HG03108 (cell line): ENCODE results near the gene MAPT.
"Not testable (repeated sequence)": the region's sequence is repeated elsewhere in the genome, so short reads cannot be mapped to it uniquely, and the experiment has no call there.

Source experiments
- ATAC-seq: cut with Tn5 transposase; IDR thresholded peaks from one replicate; pipeline ENCODE4 v1.9.1; 2021; ENCODE audit warnings: moderate library complexity; ENCODE audit not compliant: unreplicated experiment

The MAPT gene

GRCh38 chr17:45923511-45924268 lies 29.3 kb downstream of the MAPT start:
- no peak for ATAC-seq

DNA sequence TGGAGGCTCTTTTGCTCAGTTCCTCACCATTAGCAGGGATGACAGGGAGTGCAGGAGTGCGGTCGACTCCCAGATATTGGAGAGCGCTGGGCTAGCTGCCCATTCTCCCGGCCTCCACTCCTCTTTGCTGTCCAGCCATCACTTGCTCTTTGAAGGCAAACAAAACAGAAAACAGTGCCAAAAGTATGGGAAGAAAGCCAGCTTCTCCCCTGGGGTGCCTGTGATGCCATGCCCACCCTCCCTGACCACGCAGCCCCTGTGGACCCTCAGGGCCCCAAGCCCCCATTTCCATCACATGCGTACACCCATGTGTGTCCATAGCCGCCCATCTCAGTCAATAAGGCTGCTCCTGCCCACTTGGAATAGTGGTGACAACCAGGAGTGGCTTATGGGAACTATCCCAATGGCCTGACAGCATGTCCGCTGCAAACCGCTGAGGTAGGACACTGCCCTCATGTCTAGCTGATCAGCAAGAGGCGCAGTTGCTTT lies 30.0 kb downstream of the MAPT start:
- ATAC-seq: no peak

GRCh38 chr17:45925311-45925710 lies 31.0 kb downstream of the MAPT start:
- no peak for ATAC-seq

- ATAC-seq: no peak
These were observed 32.9 kb downstream of the MAPT start for GRCh38 chr17:45927247-45927646.

GRCh38 chr17:45929344-45929743 lies 35.0 kb downstream of the MAPT start:
- ATAC-seq: no peak

DNA sequence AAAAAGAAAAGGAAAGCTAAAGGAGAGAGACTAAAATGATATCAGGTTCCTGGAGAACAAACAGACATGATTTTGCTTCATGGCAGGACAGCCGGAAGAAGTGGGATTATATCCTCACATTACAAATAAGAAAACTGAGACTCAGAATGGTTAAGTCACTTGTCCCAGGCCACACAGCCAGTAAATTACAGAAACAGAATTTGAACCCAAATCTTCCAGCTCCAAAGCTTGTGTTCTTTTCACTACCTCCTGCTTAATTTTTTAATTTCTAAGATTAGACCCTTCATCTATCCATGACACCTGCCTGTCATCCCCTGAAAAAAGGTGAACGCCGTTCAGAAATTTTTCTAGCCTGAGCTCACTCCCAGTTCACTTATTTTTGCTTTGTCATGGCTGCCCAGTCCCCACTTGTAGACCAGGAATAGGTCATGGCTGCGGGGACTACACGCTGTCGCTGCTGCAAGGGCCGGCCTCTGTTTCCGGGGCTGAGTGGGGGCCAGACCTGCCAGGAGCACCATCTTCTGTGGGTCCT lies 36.1 kb downstream of the MAPT start:
- no peak for ATAC-seq

DNA sequence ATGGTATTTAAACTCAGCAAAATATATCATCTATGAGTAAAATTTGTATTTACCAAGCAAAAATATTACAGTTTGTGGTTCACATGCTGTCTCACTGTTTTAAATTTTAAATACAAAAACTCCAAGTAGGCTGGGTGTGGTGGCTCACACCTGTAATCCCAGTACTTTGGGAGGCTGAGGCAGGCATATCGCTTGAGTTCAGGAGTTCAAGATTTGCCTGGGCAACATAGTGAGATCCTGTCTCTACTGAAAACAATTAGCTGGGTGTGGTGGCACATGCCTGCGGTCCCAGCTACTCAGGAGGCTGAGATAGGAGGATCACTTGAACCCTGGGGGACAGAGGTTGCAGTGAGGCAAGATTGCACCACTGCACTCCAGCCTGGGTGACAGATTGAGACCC lies 37.3 kb downstream of the MAPT start:
- ATAC-seq: no peak

GRCh38 chr17:45934044-45934979 lies 40.0 kb downstream of the MAPT start:
- no peak for ATAC-seq

DNA sequence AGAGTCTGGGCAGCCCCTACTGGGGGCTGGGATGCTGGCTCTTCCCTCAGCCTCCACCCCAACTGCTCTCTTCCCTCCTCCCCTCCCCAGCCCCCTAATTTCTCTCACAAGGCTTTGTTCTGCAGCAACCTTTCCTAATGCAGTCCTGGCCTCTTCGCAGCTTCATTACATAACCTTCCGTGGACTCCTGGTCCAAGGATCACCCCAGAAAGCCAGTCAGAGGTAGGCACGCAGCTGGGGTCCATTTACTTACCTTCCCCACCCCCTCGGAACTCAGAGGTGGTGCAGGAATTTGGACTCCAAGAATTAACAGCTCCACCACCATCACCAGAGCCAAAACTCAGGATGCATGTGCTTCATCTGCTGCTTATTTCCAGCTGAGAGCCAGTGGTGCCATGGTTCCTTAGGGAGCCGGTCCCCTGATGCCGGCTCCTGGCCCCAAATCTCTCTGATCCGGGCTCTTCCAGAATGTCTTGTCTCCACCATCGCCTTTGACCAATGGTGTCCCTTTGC lies 40.9 kb downstream of the MAPT start:
- no peak for ATAC-seq

GRCh38 chr17:45935710-45936509 lies 41.6 kb downstream of the MAPT start:
- no peak for ATAC-seq

GRCh38 chr17:45936610-45937009 lies 42.3 kb downstream of the MAPT start:
- ATAC-seq: no peak

DNA sequence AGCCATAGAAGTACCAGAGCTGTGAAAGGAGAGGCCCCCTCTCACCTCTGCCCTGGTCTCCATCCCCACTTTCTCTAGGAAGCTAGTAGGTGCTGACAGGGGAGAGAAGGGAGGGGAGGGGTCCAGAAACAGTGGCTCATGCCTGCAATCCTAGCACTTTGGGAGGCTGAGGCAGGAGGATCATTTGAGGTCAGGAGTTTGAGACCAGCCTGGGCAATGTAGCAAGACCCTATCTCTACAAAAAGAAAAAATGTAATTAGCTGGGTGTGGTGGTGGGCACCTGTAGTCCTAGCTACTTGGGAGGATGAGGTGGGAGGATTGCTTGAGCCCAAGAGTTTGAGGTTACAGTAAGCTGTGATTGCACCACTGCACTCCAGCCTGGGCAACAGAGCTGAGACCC lies 42.8 kb downstream of the MAPT start:
- not testable (repeated sequence) for ATAC-seq

GRCh38 chr17:45939395-45939794 lies 45.0 kb downstream of the MAPT start:
- no peak for ATAC-seq

GRCh38 chr17:45940293-45940692 lies 45.9 kb downstream of the MAPT start:
- ATAC-seq: no peak

- no peak for ATAC-seq
These were observed 46.5 kb downstream of the MAPT start for GRCh38 chr17:45940826-45941225.

DNA sequence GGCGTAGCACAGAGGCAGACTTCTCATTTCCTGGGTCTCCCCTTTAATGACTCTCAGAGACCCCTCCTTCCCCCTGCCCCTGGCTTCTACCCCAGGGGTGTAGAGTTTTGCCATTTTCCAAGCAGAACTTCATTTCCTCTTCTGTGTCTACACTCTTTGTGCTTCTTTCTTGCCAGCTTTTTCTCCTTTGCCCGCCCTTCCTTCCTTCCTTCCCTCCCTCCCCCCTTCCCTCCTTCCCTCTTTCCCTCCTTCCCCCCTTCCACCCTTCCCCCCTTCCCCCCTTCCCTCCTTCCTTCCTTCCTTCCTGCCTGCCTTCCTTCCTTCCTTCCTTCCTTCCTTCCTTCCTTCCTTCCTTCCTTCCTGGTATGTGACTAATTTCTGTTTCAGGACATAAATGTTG lies 47.0 kb downstream of the MAPT start:
- no peak for ATAC-seq

- no peak for ATAC-seq
These were observed 47.9 kb downstream of the MAPT start for GRCh38 chr17:45942284-45942683.

GRCh38 chr17:45946841-45947256 lies 52.5 kb downstream of the MAPT start:
- ATAC-seq: no peak

- ATAC-seq: no peak
These were observed 54.1 kb downstream of the MAPT start for GRCh38 chr17:45948498-45948880.

DNA sequence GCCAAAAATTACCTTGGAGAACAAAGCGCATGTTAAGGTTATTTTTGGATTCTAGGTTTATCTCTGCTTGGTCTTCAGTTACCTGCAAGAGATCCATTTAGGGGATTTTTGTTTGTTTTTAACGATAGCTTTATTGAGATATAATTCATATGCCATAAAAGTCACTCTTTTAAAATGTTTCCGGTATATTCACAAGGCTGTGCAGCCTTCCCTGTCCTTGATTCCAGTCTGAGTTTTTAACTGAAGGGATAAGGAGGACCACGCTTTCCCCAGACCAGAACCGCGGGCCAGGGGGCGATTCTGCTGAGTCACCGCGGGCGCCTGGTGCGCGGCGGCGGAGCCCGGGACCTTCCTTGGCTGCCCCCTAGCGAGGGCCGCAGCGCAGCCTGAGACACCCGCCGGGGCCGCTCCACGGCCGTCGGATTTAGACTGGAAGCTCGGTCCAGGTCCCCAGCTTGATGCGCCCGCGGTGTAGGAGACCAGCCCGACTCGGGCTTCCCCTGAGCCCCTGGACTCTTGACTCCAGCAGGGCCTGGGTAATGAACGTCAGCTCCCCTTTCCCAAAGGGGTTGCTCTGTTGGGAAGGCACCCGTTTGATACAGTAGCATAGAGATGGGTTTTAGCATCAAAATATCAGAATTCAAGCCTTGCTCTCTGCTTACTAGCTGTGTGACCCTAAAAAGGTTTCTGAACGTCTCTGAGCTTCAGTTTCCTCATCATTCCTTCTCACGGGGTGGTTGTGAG lies 54.7 kb downstream of the MAPT start:
- ATAC-seq: no peak
